PC-3 (cell line): ENCODE results near the gene ATG7. TPM values are rescaled to one million over a fixed set of nuclear protein-coding genes. Genes with fewer than 3 reads are reported as not detected.

Source experiments
- ATAC-seq: fragments of 200-7000 bp; cut with Tn5 transposase; 2 replicates; pipeline ENCODE4 v1.9.1; 2020; ENCODE audit warnings: mild to moderate bottlenecking, moderate library complexity
- BruUV-seq: library from RNA; stranded (reverse); fragments of 400-500 nt; replicated peaks from 2 replicates; lab custom pipeline; 2021; lab: Mats Ljungman, UMichigan
- CTCF ChIA-PET: fragments of 300-600 bp; sonication (Branson Sonifier 250); formaldehyde crosslinking; loops from one replicate; lab custom pipeline; 2022; ENCODE audit warnings: antibody characterized with exemption; lab: Charles Lee
- POLR2A ChIA-PET: fragments of 300-600 bp; sonication (Branson Sonifier 250); formaldehyde crosslinking; loops from one replicate; lab custom pipeline; 2022; ENCODE audit warnings: antibody characterized with exemption; ENCODE audit not compliant: unreplicated experiment; lab: Charles Lee
- DNase-seq: peaks from one replicate; pipeline ENCODE4 v3.0.0-alpha.2; 2015
- H2AFZ ChIP-seq: fragments of 300-600 bp; sonication (generic); 2 replicates; pipeline ENCODE4 v1.6.0; 2016; ENCODE audit warnings: antibody characterized with exemption, low read length
- H3F3A ChIP-seq: fragments of 300-600 bp; sonication (generic); one replicate; pipeline ENCODE4 v1.6.0; 2017; ENCODE audit warnings: antibody characterized with exemption, low read length, control low read depth, mild to moderate bottlenecking; ENCODE audit not compliant: unreplicated experiment
- H3K27ac ChIP-seq: fragments of 300-600 bp; sonication (generic); 2 replicates; pipeline ENCODE4 v1.5.1; 2016; ENCODE audit warnings: mild to moderate bottlenecking, low read length
- H3K27me3 ChIP-seq: fragments of 300-600 bp; sonication (generic); 2 replicates; pipeline ENCODE4 v1.6.1; 2016; ENCODE audit warnings: low read length, mixed read lengths
- H3K36me3 ChIP-seq: fragments of 300-600 bp; sonication (generic); 2 replicates; pipeline ENCODE4 v1.6.1; 2016; ENCODE audit warnings: low read depth, mixed run types, low read length, mixed read lengths
- H3K4me1 ChIP-seq: fragments of 300-600 bp; sonication (generic); 2 replicates; pipeline ENCODE4 v1.5.1; 2016; ENCODE audit warnings: low read length; ENCODE audit not compliant: insufficient read depth
- H3K4me2 ChIP-seq: fragments of 300-600 bp; sonication (generic); 2 replicates; pipeline ENCODE4 v1.6.0; 2016; ENCODE audit warnings: low read length
- H3K4me3 ChIP-seq: fragments of 300-600 bp; sonication (generic); 2 replicates; pipeline ENCODE4 v1.5.1; 2016; ENCODE audit warnings: mild to moderate bottlenecking, low read length, mixed read lengths
- H3K79me2 ChIP-seq: fragments of 300-600 bp; sonication (generic); 2 replicates; pipeline ENCODE4 v1.6.1; 2017; ENCODE audit warnings: low read length, mixed read lengths
- H3K9ac ChIP-seq: fragments of 300-600 bp; sonication (generic); 2 replicates; pipeline ENCODE4 v1.6.0; 2016; ENCODE audit warnings: mild to moderate bottlenecking, low read length
- H3K9me2 ChIP-seq: fragments of 300-600 bp; sonication (generic); replicated peaks from 2 replicates; pipeline ENCODE4 v1.6.1; 2016; ENCODE audit warnings: mixed run types, low read length, mixed read lengths
- H3K9me3 ChIP-seq: fragments of 300-600 bp; sonication (generic); 2 replicates; pipeline ENCODE4 v1.6.1; 2016; ENCODE audit warnings: low read length, mixed read lengths
- H4K20me1 ChIP-seq: fragments of 300-600 bp; sonication (generic); 2 replicates; pipeline ENCODE4 v1.6.1; 2016; ENCODE audit warnings: low read length, mixed read lengths
- EZH2 ChIP-seq: fragments of 300-600 bp; sonication (generic); IDR thresholded peaks from one replicate; pipeline ENCODE4 v1.6.1; 2017; ENCODE audit warnings: antibody characterized with exemption, mild to moderate bottlenecking, low read length; ENCODE audit not compliant: unreplicated experiment
- EZH2phosphoT487 ChIP-seq: fragments of 300-600 bp; sonication (generic); IDR thresholded peaks from 2 replicates; pipeline ENCODE4 v1.6.1; 2018; ENCODE audit warnings: mild to moderate bottlenecking, antibody characterized with exemption, low read length, borderline replicate concordance
- intact Hi-C: fragments of 100-400 bp; cut with micrococcal nuclease; formaldehyde crosslinking; loops from 2 replicates; pipeline ENCODE4 v1.9.0; 2023
- total RNA-seq: library from RNA; depleted of rRNA; stranded (reverse); fragments of >200 nt; gene quantifications from 2 replicates; pipeline ENCODE4 v1.2.3, GENCODE V29; 2014
- TF ChIP-seq, protein P1 (sequence below): fragments of 300-600 bp; sonication (generic); conservative IDR thresholded peaks from 2 replicates; pipeline ENCODE4 v1.5.1; 2017; ENCODE audit warnings: antibody characterized with exemption, low read depth, mild to moderate bottlenecking, low read length

ATG7 gene
- total RNA-seq, 1 experiment from 2014 or later, result 36.5 TPM

DNA sequence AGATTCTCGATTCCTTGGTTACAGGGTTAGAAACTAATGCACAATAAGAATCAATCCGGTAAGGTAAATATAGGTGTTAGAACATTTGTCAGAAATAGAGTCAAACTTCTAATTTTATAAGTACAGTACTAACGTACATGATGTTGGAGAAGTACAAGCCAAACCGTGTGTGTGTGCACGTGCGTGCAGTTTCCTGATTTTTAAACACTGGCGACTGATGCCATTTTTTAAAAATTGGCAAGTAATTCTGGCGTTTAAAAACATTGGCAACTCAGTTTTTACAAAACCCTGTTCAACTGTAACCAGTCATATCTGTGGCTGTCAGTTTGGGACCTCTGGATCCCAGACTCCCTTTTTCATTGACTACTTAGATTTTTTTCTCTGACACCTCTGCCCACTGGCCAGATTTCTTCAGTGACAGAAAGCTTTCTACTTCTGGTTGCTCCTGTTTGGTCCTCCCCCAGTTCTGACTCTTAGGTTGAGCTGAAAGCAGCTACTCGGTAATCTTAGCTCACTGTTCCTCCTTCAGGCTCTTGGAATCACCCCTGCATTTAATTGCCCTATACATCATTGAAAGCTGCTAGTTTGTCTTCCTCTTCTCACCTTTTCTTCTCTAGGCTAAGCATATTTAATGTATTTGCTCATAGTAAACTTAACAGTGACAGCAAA, 843 bp downstream of the ATG7 start:
- Histone ChIP-seq H3K27ac (peak overlapping the region; percentile 54), H3K9ac (peak overlapping the region; percentile 93), H3F3A (no peaks in the 10 kb centered on the region), H2AFZ (peak overlapping the region; percentile 82), H3K4me3 (peak overlapping the region; percentile 83), H3K4me2 (peak overlapping the region; percentile 93), H3K9me3 (no peaks in the 10 kb centered on the region), H3K9me2 (no peaks in the 10 kb centered on the region), H3K27me3 (no peaks in the 10 kb centered on the region), H4K20me1 (0 out of 2 replicates have a peak, but pooled peaks cover 3% of the 10 kb centered on the region), H3K4me1 (peaks cover 25% of the 10 kb centered on the region), H3K36me3 (peaks cover 22% of the 10 kb centered on the region), H3K79me2 (peaks cover 54% of the 10 kb centered on the region)
- ATAC-seq (peak; percentile 39), DNase-seq (peak; percentile 51)
- intact Hi-C loops, result loop anchor here (1.0 to 2.0 kb wide), 2 partner anchors 16 to 35 kb away; no protein-coding TSS in a partner anchor
- TF ChIP-seq, protein P1, sequence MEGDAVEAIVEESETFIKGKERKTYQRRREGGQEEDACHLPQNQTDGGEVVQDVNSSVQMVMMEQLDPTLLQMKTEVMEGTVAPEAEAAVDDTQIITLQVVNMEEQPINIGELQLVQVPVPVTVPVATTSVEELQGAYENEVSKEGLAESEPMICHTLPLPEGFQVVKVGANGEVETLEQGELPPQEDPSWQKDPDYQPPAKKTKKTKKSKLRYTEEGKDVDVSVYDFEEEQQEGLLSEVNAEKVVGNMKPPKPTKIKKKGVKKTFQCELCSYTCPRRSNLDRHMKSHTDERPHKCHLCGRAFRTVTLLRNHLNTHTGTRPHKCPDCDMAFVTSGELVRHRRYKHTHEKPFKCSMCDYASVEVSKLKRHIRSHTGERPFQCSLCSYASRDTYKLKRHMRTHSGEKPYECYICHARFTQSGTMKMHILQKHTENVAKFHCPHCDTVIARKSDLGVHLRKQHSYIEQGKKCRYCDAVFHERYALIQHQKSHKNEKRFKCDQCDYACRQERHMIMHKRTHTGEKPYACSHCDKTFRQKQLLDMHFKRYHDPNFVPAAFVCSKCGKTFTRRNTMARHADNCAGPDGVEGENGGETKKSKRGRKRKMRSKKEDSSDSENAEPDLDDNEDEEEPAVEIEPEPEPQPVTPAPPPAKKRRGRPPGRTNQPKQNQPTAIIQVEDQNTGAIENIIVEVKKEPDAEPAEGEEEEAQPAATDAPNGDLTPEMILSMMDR, result no peak
- no peak for TF ChIP-seq EZH2phosphoT487
- no peak for TF ChIP-seq EZH2
- TSS peak; percentile 80 for BruUV-seq
- ChIA-PET POLR2A (interaction anchor here (0.6 to 2.7 kb wide), 6 partner anchors 12 to 322 kb away, joined by 3 to 25 read pairs (median 4); no protein-coding TSS in a partner anchor), CTCF (interaction anchor here (1.0 to 1.2 kb wide), 2 partner anchors 16 to 36 kb away, joined by 4 to 7 read pairs; no protein-coding TSS in a partner anchor)

GRCh38 chr3:11273891-11274291, 1.7 kb downstream of the ATG7 start:
- ATAC-seq (peak; percentile 27), DNase-seq (peak; percentile 78)
- no peak for TF ChIP-seq EZH2
- TF ChIP-seq EZH2phosphoT487, result no peak
- TF ChIP-seq, protein P1, result no peak
- no peaks in the 10 kb centered on the region for H3K27me3 ChIP-seq
- H3F3A ChIP-seq, result peaks cover 4% of the 10 kb centered on the region
- CTCF ChIA-PET, result interaction anchor here (1.0 to 1.2 kb wide), 2 partner anchors 16 to 37 kb away, joined by 4 to 7 read pairs; no protein-coding TSS in a partner anchor
- peak overlapping the region; percentile 93 for H3K4me2 ChIP-seq
- no peak overlapping the region for H2AFZ ChIP-seq
- H4K20me1 ChIP-seq, result 0 out of 2 replicates have a peak, but pooled peaks cover 3% of the 10 kb centered on the region
- H3K36me3 ChIP-seq, result peaks cover 22% of the 10 kb centered on the region
- H3K9me3 ChIP-seq, result no peaks in the 10 kb centered on the region
- H3K9me2 ChIP-seq, result no peaks in the 10 kb centered on the region
- intact Hi-C loops, result loop anchor here (1.0 to 2.0 kb wide), 2 partner anchors 15 to 36 kb away; no protein-coding TSS in a partner anchor
- peaks cover 62% of the 10 kb centered on the region for H3K79me2 ChIP-seq
- peaks cover 33% of the 10 kb centered on the region for H3K4me1 ChIP-seq
- H3K27ac ChIP-seq, result peak overlapping the region; percentile 54
- peak overlapping the region; percentile 83 for H3K4me3 ChIP-seq
- no peak overlapping the region for H3K9ac ChIP-seq
- POLR2A ChIA-PET, result interaction anchor here (0.5 to 2.7 kb wide), 2 partner anchors 11 to 15 kb away, joined by 3 to 25 read pairs; no protein-coding TSS in a partner anchor
- BruUV-seq, result no TSS peak
